ENCODE data around the gene TLN1. TPM values are rescaled to one million over a fixed set of nuclear protein-coding genes. Genes with fewer than 3 reads are reported as not detected.
A peak's percentile ranks its signal among the peaks of the same experiment; 100 is the strongest.

Gene TLN1
- total and polyA plus RNA-seq, 4 donors, result 71.5 to 501 (median 262) TPM

GRCh38 chr9:35696520-35697215 lies 35.3 kb downstream of the TLN1 start:
- WGBS, 2 donors, result 37 to 45% methylated on average over 9 of the region's 9 CpGs
- peak; percentile 74 for TF ChIP-seq CTCF (IDR thresholded peaks at IDR 0.05; ENCODE audit: control extremely low read depth, extremely low read depth)
- peaks cover 31 to 48% (median 44%) of the 10 kb centered on the region in 4 donors for H3K36me3 ChIP-seq (ENCODE audit: control insufficient read depth in 4 of 4, insufficient read depth in 4 of 4, low read length in 4 of 4)
- DNase-seq (peak; percentile 39 to 56 (median 45)), ATAC-seq (ENCODE audit: insufficient read depth, low FRiP score) (peak; percentile 32)
- H3K4me1 ChIP-seq (ENCODE audit: control insufficient read depth in 5 of 5, insufficient read depth in 5 of 5, low read length in 5 of 5), result peaks cover 0 to 2% (median 0%) of the 10 kb centered on the region in 5 donors
- no peak overlapping the region for H3K4me3 ChIP-seq
- no peak overlapping the region for H3K9ac ChIP-seq (ENCODE audit: insufficient read depth in 1 of 2, low read length in 2 of 2)
- no peaks in the 10 kb centered on the region for H3K27me3 ChIP-seq (ENCODE audit: control insufficient read depth in 3 of 3, insufficient read depth in 3 of 3, low read length in 2 of 3)
- H3K27ac ChIP-seq (ENCODE audit: low read depth in 1 of 2, low read length in 1 of 2), result peak overlapping the region in 1 of 2 donors; percentile 58
- H3K9me3 ChIP-seq (ENCODE audit: control insufficient read depth in 4 of 4, insufficient read depth in 3 of 4, low read length in 3 of 4), result no peaks in the 10 kb centered on the region

DNA sequence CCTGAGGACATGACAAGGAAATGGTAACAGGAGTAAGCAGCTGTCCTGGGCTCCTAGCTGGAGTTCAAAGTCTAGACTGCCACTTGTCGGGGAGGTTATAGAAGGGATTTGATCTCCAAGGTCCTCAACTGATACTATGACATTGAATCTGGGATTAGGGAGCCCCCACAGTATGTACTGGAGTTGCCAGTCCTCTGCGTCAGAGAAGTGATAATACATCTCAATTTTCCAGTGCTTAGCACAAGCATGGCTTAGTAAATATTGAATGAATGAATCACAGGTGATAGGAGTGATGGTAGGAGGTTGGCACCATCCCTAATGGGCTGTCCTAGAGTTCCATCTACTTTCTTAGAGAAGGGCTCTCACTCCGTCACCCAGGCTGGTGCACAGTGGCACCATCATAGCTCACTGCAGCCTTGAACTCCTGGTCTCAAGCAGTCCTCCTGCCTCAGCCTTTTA lies 36.0 kb downstream of the TLN1 start:
- ATAC-seq (ENCODE audit: insufficient read depth, low FRiP score), result no peak
- 89% methylated on average over 3 of the region's 3 CpGs for WGBS, 2 donors
- DNase-seq, result no peak
- no peak for TF ChIP-seq CTCF (IDR thresholded peaks at IDR 0.05; ENCODE audit: control extremely low read depth, extremely low read depth)
- H3K9ac ChIP-seq (ENCODE audit: insufficient read depth in 1 of 2, low read length in 2 of 2), result no peak overlapping the region
- peaks cover 29 to 42% (median 39%) of the 10 kb centered on the region in 4 donors for H3K36me3 ChIP-seq (ENCODE audit: control insufficient read depth in 4 of 4, insufficient read depth in 4 of 4, low read length in 4 of 4)
- H3K27me3 ChIP-seq (ENCODE audit: control insufficient read depth in 3 of 3, insufficient read depth in 3 of 3, low read length in 2 of 3), result no peaks in the 10 kb centered on the region
- H3K4me1 ChIP-seq (ENCODE audit: control insufficient read depth in 5 of 5, insufficient read depth in 5 of 5, low read length in 5 of 5), result peaks cover 0 to 5% (median 0%) of the 10 kb centered on the region in 5 donors
- no peaks in the 10 kb centered on the region for H3K9me3 ChIP-seq (ENCODE audit: control insufficient read depth in 4 of 4, insufficient read depth in 3 of 4, low read length in 3 of 4)
- no peak overlapping the region for H3K4me3 ChIP-seq
- H3K27ac ChIP-seq (ENCODE audit: low read depth in 1 of 2, low read length in 1 of 2), result peak overlapping the region in 1 of 2 donors; percentile 58

DNA sequence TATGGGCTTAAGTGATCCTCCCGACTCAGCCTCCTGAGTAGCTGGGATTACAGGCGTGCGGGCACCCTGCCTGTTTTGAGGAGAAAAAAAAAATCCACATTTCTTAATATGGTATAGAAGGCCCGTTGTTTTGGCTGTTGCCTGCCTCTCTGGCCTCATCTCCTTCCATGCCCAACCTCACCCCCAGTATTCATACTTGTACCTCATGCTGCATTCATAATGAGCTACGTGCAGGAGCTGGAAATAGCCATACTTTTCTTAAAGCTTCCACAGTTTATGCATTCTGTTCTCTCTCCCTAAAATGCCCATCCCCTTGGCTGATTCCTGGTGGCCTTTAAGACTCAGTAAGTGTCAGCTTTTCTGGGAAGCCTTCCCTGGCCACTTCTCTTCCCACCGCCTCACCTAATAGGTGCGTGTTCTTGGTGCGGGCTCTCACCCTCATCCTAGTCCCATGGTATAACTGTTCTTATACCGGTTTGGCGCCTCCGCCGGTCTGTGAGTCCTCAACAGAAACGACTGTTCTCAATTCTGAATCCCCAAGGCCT lies 40.2 kb downstream of the TLN1 start:
- 81 to 86% methylated on average over 13 of the region's 13 CpGs for WGBS, 2 donors
- Histone ChIP-seq H3K36me3 (ENCODE audit: control insufficient read depth in 4 of 4, insufficient read depth in 4 of 4, low read length in 4 of 4) (peaks cover 0 to 2% (median 2%) of the 10 kb centered on the region in 4 donors), H3K27ac (ENCODE audit: low read depth in 1 of 2, low read length in 1 of 2) (peak overlapping the region; percentile 44 to 91), H3K9ac (ENCODE audit: insufficient read depth in 1 of 2, low read length in 2 of 2) (no peak overlapping the region), H3K4me1 (ENCODE audit: control insufficient read depth in 5 of 5, insufficient read depth in 5 of 5, low read length in 5 of 5) (peaks cover 6 to 25% (median 11%) of the 10 kb centered on the region in 5 donors), H3K9me3 (ENCODE audit: control insufficient read depth in 4 of 4, insufficient read depth in 3 of 4, low read length in 3 of 4) (no peaks in the 10 kb centered on the region), H3K27me3 (ENCODE audit: control insufficient read depth in 3 of 3, insufficient read depth in 3 of 3, low read length in 2 of 3) (no peaks in the 10 kb centered on the region), H3K4me3 (no peak overlapping the region)
- DNase-seq (no peak), ATAC-seq (ENCODE audit: insufficient read depth, low FRiP score) (no peak)
- TF ChIP-seq CTCF (IDR thresholded peaks at IDR 0.05; ENCODE audit: control extremely low read depth, extremely low read depth), result no peak
